ENCODE results near the gene COMMD1.

The COMMD1 gene

GRCh38 chr2:61970807-61971556 is 65.5 kb downstream of the COMMD1 start:
- FAIRE-seq = no peak
- no peak for DNase-seq (ENCODE audit: insufficient read length)
- TF ChIP-seq POLR2A (IDR thresholded peaks at IDR 0.05; ENCODE audit: low read depth, low read length) (no peak), POLR2AphosphoS5 (IDR thresholded peaks at IDR 0.05; ENCODE audit: low read depth, low read length) (no peak), TAF1 (IDR thresholded peaks at IDR 0.05; ENCODE audit: borderline replicate concordance, low read depth, low read length) (no peak)

DNA sequence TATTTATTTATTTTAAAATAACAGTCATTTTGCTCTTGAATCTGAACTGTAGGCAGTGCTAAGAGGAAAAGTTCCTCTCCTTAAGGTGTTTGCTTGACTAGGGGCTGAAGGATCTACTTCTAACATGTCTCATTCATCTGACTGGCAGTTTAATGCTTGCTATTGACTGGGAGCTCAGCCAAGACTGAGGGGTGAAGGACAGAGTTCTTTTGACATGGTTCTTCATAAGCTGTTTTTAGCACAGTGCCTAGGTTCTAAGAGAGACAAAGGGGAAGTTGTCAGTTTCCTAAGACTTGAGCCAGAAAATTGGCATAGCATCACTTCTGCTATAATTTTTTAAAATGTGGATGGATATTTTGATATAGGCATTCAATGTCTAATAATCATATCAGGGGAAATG is 73.0 kb downstream of the COMMD1 start:
- TF ChIP-seq POLR2AphosphoS5 (IDR thresholded peaks at IDR 0.05; ENCODE audit: low read depth, low read length) (no peak), TAF1 (IDR thresholded peaks at IDR 0.05; ENCODE audit: borderline replicate concordance, low read depth, low read length) (no peak), POLR2A (IDR thresholded peaks at IDR 0.05; ENCODE audit: low read depth, low read length) (no peak)
- FAIRE-seq = peak; percentile 54
- no peak for DNase-seq (ENCODE audit: insufficient read length)

DNA sequence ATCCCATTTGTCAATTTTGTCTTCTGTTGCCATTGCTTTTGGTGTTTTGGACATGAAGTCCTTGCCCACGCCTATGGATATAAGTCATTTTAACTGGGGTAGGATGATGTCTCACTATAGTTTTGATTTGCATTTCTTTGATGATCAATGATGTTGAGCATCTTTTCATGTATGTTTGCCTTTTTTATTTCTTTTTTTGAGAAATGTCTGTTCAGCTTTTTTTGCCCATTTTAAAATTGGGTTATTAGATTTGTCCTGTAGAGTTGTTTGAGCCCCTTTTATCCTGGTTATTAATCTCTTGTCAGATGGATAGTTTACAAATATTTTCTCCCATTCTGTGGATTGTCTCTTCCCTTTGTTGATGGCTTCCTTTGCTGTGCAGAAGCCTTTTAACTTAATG is 75.3 kb downstream of the COMMD1 start:
- DNase-seq (ENCODE audit: insufficient read length) = no peak
- TF ChIP-seq POLR2A (IDR thresholded peaks at IDR 0.05; ENCODE audit: low read depth, low read length) (no peak), TAF1 (IDR thresholded peaks at IDR 0.05; ENCODE audit: borderline replicate concordance, low read depth, low read length) (no peak), POLR2AphosphoS5 (IDR thresholded peaks at IDR 0.05; ENCODE audit: low read depth, low read length) (no peak)
- FAIRE-seq = no peak

- FAIRE-seq = no peak
- no peak for TF ChIP-seq TAF1 (IDR thresholded peaks at IDR 0.05; ENCODE audit: borderline replicate concordance, low read depth, low read length)
- DNase-seq (ENCODE audit: insufficient read length) = no peak
These were observed 79.2 kb downstream of the COMMD1 start for GRCh38 chr2:61984682-61985081.

GRCh38 chr2:61988462-61989366 is 83.2 kb downstream of the COMMD1 start:
- DNase-seq (ENCODE audit: insufficient read length) (no peak), FAIRE-seq (no peak)
- TF ChIP-seq TAF1 (IDR thresholded peaks at IDR 0.05; ENCODE audit: borderline replicate concordance, low read depth, low read length) = no peak
- TF ChIP-seq POLR2AphosphoS5 (IDR thresholded peaks at IDR 0.05; ENCODE audit: low read depth, low read length) = no peak
- TF ChIP-seq POLR2A (IDR thresholded peaks at IDR 0.05; ENCODE audit: low read depth, low read length) = no peak

DNA sequence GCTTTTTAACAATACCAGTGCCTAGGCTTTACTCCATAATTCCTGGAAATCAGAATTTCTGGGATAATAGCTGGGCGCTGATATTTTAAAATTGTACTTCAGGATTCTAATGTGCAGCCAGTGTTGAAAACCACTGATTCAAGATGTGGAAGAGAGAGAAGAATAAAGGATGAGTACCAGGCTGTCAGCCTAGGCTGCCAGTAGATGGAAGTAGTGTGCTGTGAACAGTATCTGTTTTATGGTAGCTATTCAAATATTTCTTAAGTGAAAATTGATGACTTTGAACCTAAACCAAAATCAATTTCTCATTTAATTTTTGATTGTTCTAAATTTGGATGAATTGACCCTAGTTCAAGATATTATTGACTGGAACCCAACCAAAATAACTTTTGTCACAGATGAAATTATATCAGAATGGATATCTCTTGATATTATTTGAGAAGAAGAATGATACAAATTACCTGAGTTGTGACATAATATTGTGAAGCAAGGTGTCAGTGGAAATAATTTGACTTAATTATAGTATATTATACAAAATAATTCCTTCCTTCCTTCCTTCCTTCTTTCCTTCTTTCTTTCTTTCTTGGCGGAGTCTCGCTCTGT is 88.0 kb downstream of the COMMD1 start:
- DNase-seq (ENCODE audit: insufficient read length) (no peak), FAIRE-seq (peak; percentile 46)
- TF ChIP-seq POLR2AphosphoS5 (IDR thresholded peaks at IDR 0.05; ENCODE audit: low read depth, low read length) (no peak), TAF1 (IDR thresholded peaks at IDR 0.05; ENCODE audit: borderline replicate concordance, low read depth, low read length) (no peak), POLR2A (IDR thresholded peaks at IDR 0.05; ENCODE audit: low read depth, low read length) (no peak)

DNA sequence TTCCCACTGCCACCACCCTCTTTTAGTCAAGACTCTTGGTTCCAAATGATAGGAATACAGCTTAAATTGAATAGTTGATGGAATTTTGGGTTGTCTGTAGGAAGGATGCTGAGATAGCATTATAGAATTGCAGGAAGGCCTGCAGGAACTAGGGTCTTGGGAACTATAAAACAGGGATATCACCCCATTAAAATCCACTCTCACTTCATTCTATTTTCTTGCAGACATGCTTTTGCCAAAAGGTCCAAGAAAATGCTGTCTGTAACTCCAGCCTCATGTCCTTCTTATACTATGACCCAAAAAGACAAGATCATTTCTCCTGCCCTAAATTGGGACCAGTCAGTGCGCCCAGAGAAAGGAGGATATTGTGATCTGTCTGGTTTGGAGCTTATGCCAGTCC is 89.1 kb downstream of the COMMD1 start:
- peak; percentile 57 for FAIRE-seq
- TF ChIP-seq POLR2AphosphoS5 (IDR thresholded peaks at IDR 0.05; ENCODE audit: low read depth, low read length) = no peak
- TF ChIP-seq POLR2A (IDR thresholded peaks at IDR 0.05; ENCODE audit: low read depth, low read length) = no peak
- no peak for TF ChIP-seq TAF1 (IDR thresholded peaks at IDR 0.05; ENCODE audit: borderline replicate concordance, low read depth, low read length)
- no peak for DNase-seq (ENCODE audit: insufficient read length)

GRCh38 chr2:61995065-61995464 is 89.6 kb downstream of the COMMD1 start:
- FAIRE-seq (no peak), DNase-seq (ENCODE audit: insufficient read length) (no peak)
- TF ChIP-seq TAF1 (IDR thresholded peaks at IDR 0.05; ENCODE audit: borderline replicate concordance, low read depth, low read length) (no peak), POLR2AphosphoS5 (IDR thresholded peaks at IDR 0.05; ENCODE audit: low read depth, low read length) (no peak), POLR2A (IDR thresholded peaks at IDR 0.05; ENCODE audit: low read depth, low read length) (no peak)

- TF ChIP-seq TAF1 (IDR thresholded peaks at IDR 0.05; ENCODE audit: borderline replicate concordance, low read depth, low read length) (no peak), POLR2AphosphoS5 (IDR thresholded peaks at IDR 0.05; ENCODE audit: low read depth, low read length) (no peak), POLR2A (IDR thresholded peaks at IDR 0.05; ENCODE audit: low read depth, low read length) (no peak)
- FAIRE-seq (peak; percentile 97), DNase-seq (ENCODE audit: insufficient read length) (no peak)
These were observed 90.0 kb downstream of the COMMD1 start for GRCh38 chr2:61995515-61995914.

DNA sequence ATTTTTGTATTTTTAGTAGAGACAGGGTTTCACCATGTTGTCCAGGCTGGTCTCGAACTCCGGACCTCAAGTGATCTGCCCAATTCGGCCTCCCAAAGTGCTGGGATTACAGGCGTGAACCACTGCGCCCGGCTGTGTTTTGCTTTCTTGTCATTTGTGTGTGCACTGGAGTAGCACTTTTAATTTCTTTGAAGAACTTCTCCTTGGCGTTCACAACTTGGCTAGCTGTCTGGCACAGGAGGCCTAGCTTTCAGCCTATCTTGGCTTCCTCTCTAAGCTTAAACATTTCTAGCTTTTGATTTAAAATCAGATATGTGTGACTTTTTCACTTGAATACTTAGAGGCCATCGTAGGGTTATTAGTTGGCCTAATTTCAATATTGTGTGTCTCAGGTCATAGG is 93.0 kb downstream of the COMMD1 start:
- no peak for DNase-seq (ENCODE audit: insufficient read length)
- TF ChIP-seq TAF1 (IDR thresholded peaks at IDR 0.05; ENCODE audit: borderline replicate concordance, low read depth, low read length) = no peak
- no peak for TF ChIP-seq POLR2AphosphoS5 (IDR thresholded peaks at IDR 0.05; ENCODE audit: low read depth, low read length)
- no peak for TF ChIP-seq POLR2A (IDR thresholded peaks at IDR 0.05; ENCODE audit: low read depth, low read length)
- FAIRE-seq = no peak

- no peak for DNase-seq (ENCODE audit: insufficient read length)
- no peak for FAIRE-seq
- TF ChIP-seq POLR2A (IDR thresholded peaks at IDR 0.05; ENCODE audit: low read depth, low read length) = no peak
- TF ChIP-seq POLR2AphosphoS5 (IDR thresholded peaks at IDR 0.05; ENCODE audit: low read depth, low read length) = no peak
- TF ChIP-seq TAF1 (IDR thresholded peaks at IDR 0.05; ENCODE audit: borderline replicate concordance, low read depth, low read length) = no peak
These were observed 95.1 kb downstream of the COMMD1 start for GRCh38 chr2:62000538-62000937.

All from GM12892 (cell line).